Stimulated activated CD4-positive, alpha-beta T cell treated with anti-CD3 and anti-CD28 coated beads, TNF-alpha, amount 100 ng/mL, for 1 hour (primary cell): ENCODE measurements around the gene MAS1L.

Source experiments
- DNase-seq, 3 donors: peaks; one replicate each; pipeline ENCODE4 v3.0.0-alpha.2; 2020; ENCODE audit warnings: low read depth in 3 of 3, low spot score in 1 of 3

Gene MAS1L

DNA sequence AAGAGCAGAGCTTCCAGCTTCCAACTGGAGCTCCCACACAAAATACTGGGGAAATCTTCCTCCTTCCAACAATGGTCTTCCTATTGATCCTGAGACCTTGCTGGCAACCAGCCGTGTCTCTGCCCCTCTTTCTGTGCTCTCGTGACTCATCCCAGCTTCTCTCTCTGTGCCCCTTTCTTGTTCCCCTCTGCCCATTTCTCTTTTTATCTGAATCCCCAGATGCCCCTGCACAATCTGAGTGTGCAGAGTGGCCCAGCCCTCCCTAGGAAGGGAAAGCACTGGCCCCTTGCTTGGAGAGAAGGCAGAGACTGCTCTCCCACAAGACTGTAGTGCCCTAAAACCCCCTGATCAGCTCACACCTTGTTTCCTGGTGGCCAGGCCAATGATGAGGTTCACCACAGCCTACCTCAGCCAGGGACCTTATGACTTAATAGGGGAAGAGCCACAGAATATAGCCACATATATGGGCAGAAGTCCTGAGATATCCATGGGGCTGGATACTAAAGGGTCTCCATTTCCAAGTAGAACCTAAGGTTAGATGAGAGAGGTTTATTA is 23.1 kb upstream of the MAS1L start:
- no peak for DNase-seq

DNA sequence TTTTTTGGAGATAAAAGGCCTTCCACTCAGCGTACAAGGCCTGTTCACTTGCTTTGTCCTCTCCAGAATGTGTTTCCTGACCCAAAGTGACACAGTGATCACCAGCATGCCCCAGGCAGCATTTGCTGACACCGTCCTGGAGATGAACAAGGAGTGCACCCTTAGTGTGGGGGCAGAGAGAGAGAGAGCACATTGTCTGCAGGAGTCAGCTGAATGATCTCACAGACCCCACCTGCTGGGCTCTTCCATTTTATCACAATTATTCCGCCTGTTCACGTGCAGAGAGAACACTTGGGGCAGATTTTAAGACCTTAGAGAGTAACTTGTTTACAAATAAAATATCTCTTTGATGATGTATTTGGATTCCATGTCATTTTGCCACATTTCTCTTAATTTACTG is 22.4 kb upstream of the MAS1L start:
- no peak for DNase-seq

DNA sequence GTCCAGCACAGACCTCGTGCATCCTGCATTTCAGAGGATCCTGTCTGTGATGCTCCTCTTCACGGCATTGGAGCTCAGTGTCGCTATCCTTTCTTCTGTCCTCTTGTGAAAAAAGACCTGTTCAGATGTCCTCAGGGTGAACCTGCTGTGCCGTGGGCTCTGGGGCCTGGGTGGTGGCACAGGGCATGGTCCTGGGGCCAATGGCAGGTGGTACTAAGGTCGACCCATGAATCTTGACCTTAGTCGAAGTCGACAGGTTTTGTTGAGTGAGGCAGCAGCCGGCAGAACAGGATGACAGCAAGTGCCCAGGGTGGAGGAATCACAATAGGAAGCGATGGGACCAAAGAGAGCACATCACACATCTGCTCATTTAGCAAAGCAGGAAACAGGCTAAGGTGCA is 22.0 kb upstream of the MAS1L start:
- no peak for DNase-seq

DNA sequence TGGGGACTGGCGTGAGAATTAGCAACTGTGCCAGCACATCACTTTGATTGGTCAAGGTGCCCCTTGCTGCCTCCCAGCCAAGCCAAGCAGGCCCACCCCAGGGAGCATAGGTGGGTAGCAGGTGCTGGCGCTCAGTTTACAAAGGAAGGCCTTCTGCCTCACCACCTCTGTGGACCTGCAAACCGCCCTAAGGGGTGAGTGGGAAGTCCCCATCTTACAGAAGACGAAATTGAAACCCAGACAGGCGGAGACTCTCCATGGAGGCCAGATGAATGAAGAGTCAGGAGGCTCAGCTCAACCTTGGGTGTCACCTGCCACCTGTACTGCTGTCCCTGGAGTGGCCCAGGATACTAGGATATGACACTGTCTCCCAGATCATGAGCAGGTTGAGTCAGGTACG is 21.5 kb upstream of the MAS1L start:
- no peak for DNase-seq

DNA sequence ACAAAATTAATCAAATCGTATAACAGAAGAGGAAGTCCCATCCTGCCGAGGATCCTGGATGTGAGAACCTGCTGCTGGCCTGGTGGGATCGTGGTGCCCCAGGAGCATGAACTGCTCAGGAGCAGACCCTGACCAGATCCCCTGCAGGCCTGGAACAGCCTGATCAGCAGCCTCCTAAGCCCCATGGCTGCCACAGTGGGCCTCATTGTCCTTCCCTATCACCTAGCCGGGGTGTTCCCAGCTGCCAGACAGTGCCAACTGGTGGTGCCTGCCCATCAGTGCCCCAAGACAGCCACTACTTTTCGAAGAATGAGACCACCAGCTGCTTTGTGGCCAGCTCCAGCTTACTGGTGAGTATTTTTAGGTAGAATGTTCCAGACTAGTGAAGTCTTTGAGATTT is 19.6 kb upstream of the MAS1L start:
- no peak for DNase-seq

DNA sequence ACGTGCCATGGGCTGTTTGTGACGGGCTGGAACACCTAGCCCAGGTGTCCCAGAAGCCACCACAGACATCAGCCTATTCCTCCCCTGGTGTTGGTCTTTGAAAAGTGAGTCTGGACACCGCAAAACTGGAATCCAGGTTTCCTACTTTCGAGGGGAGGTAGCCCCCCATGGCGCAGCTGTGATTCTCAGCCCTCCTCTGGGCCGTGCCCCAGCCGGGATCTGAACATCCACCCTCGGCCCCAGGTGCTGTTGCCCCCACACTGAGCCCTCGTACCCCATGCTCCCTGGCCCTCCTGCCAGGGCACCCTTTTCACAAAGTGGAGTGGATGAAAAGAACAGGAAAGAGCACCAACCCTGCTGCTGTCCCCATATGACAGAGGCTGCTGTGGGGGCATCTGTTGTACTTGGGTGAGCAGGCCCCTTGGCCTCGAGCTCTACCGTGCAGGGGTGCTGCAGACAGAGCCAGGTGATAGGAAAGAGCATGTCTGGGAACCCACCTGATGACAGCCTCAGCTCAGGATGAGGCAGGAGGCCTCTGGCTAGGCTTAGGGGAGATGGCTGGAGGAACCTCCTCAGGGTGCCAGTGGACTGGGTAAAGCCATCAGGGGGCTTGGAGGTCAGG is 18.8 kb upstream of the MAS1L start:
- no peak for DNase-seq

DNA sequence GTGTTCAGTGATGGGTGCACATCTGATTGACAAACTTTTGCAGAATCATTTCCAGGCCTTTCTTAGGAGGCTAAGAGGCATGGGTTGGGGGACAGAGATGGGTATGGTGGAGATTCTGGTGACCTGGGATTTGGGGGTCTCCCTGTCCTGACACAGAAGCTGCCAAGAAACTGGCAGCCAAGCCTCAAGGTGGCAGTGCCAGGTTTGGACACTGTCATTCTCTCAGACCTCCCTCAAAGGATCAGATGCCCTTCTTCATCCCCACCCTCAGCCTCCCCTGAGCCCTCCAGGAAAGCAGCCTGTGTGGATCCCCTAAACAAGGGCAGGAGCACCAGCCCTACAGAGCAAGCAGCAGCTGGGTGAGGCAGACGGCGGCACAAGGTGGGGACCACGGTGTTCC is 18.1 kb upstream of the MAS1L start:
- DNase-seq = no peak

DNA sequence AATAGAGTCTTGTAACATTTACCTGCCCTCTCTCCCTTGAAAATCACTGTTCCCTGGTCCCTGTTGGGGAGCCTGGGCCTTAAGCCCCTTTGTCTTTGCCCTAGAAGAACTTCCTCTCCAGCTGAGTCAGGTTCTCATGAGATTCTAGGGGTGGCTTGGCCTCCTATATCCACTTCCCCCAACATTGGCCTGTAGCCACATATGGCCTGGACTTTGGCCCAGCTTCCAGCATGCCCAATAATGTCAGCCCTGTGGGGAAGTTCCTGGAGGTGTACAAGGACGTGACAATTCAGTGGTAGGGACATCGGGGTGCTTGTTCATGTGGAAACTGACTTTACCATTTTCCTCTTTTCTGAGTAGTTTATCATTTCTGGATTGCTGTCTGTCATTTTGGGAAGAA is 17.2 kb upstream of the MAS1L start:
- no peak for DNase-seq

DNA sequence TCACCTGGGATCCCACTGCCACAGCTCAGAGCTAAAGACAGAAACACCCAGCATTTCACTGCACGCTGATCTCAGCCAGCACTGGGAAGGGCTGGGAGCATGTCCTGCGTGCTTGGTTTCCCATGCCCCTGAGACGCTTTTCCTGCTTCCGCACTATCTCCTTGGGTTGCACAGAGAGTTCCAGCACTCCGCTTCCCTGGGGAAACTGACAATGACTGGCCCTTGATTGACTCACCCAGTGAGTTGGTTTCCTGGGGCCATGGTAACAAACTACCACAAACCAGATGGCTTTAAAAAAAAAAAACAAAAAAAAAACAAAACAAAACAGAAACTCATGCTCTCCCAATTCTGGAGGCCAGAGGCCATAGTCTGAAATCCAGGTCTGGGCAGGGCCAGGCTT is 14.8 kb upstream of the MAS1L start:
- DNase-seq = no peak

DNA sequence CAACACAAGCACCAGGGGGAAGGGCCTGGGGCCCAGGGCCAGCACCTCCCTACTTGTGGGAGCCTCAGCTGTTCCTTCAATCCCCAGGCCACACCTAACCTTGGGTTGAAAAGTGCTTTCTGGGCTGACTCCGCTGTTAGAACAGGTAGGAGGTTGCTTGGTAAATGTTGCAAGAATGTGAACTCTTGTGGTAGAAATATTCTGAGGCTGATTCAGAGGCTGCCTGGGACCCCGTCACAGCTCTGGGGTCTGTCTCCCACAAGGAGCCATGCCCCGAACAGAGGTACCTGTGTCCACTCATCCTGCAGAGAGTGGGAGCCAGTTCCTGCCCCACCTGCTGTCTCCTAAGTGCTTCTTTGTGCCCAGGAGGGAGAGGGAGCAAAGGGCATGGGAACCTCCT is 14.4 kb upstream of the MAS1L start:
- no peak for DNase-seq

DNA sequence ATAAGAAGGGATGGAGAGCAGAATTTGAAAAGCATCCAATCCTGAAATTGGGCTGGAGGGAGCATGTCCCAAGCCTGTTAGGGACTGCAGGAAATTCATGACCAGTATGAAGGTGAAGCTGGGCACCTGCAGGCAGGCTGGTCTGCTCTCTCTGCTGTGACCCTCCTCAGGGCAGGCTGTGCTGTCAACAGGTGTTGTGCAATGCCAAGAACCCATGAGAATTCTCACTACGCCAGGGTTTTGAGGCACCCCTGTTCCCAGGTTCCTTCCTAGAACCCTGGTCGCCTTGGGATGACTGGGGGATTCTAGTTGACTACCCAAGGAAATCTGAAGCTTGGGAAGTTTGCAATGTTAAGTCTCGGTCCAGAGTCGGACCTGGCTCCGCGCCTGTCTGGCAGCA is 13.3 kb upstream of the MAS1L start:
- DNase-seq = no peak

DNA sequence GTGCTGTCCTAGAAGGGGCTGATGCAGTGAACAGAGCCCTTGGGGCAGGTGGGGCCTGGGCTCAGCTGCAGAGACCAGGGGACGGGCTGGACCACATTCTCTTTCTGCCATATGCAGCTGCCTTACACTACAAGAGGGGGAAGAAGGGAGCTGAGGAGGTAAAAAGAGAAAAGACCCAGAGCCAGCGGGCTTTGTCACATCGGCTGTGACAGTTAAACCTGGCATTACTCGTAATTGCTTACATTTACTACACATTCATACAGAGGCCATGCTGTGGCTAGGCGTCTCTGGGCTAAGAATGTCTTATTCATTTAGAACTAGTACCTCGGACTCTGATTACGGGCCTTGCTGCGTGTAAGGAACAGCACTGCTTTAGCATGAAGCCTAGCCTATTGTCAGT is 12.8 kb upstream of the MAS1L start:
- no peak for DNase-seq

DNA sequence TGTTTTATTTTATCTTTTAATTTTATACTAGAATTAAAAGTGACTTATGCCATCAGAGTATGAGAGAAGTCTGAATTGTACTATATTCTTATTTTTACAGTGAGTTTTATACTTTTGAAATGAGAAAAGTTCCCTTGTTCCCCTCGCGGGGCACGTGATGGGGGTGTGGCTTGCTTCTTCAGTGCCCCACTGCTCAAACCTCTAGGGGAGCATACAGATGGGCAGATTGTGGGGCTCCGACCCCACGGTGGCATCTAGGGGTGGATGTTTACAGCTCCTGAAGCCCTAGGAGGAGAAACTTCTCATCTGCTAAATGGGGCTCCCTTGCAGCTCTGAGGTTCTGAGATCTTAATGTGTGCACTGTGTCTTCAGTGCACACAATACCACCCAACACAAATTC is 11.9 kb upstream of the MAS1L start:
- DNase-seq = no peak

DNA sequence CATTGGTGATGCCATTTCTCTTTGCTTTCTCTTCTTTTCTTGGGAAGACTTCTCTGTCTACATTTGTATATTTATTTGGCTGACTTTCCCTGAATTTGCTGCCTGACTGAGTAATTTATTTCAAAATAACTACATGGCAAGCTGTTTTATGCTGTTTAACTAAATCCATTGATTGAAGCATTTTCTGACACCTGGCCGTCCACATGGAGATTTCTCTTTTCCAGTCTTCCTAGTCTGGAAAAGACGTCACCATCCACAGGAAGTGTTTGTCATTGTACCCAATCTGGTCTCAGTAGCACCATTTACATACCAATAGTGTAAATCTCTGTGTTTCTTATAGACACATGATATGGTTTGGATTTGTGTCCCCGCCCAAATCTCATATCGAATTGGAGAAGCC is 9.2 kb upstream of the MAS1L start:
- DNase-seq = no peak

DNA sequence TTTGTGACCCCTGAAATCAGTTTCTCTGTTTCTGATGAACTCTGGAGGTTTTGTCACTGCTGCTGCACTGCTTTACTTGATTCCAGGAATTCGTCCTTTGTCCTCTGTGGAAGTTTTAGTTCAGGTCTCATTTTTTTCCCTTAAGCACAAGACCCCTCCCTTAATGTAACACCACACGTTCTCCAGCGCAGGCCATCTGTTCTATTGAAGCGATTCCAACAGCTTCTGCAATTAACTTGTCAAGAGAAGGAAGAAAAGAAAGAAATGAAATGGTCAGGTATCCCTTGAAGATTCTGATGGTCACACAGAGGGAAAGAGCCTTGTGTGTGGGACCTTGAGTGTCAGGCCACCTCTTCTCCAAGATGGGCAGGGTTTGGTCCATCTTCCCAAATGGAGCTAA is 7.8 kb upstream of the MAS1L start:
- DNase-seq = no peak

DNA sequence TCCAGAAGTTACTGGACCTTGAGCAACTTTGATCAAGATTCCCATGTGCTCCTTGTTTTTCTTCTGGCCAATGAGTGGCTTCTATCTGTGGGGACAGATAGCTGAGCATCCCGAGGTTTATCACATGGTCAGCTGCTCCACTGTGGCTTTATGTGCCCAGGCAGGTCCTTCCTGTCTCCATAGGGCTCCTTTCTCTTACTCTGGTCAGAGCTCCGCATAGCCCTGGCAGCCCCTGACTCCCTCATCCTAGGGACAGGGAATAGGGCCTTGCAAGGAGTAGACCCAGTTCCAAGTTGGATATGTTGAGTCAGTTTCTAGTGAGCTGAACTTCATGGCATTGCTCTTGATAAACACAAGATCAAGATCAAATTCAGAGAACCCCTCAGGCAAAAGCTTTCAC is 6.4 kb upstream of the MAS1L start:
- DNase-seq = no peak

DNA sequence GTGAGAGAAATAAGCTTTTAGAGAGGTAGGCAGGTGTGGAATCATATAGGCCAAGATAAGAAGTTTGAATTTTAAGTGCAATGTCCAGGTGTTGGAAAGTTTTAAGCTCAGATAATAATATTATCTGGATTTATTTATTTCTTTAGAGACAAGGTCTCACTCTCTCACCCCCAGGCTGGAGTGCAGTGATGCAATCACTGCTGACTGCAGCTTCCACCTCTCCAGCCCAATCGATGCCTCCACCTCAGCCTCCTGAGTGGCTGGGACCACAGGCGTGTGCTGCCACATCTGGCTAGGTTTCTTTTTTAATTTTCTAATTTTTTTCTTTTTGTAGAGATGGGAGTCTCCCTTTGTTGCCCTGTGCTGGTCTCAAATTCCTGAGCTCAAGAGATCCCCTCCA is 5.5 kb upstream of the MAS1L start:
- DNase-seq = no peak

DNA sequence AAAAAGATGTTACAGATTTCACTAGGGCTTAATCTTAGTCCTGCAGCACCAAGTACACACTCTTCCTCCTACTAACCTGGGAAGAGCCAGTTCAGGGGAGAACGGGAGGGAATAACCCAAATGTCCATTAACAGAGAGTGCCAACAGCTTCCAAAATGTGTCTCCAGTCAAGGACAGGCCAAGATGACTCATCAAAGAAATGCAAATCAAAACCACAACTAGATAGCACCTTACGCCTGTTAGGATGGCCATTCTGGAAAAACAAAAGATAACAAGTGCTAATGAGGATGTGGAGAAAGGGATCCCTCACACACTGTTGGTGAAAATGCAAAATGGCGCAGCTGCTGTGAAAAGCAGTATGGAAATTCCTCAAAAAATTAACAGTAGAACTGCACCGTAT is 3.8 kb upstream of the MAS1L start:
- no peak for DNase-seq

DNA sequence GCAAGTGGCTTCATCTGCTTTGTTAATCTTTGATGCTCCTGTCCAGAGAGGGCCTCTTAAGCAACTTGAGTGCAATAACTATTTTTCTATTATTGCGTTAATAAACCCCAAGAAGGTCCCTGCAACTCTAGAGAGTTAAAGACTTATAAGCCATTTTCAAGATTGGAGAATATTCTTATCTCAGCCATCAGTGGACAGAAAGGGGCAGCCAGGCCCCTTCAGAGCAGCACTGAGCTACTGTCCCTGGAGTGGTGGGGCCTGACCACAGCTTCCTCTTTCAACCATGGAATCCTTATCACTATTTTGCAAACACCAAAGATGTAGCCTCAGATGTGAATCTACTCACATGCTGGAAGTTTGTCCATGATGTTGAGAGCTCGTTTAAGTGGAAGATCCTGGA is 2.8 kb upstream of the MAS1L start:
- no peak for DNase-seq

DNA sequence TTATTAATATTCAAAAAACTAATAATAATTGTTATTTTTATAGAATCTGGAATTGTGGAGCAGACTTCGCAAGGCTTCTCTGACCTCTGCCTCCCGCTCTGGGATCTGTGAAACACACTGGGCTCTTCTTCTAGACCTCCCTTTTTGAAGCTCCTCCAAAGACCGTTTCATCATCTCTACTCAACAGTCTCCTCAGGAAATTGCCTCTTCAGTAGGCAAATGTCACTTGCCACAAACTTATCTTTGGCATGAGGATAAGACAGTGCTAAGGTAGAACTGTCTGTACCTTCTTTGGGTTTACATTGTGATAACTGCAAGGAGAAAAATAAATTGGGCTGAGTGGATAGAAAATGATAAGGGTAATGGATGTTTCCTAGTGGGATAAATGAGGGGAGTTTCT is 2.3 kb upstream of the MAS1L start:
- DNase-seq = no peak

DNA sequence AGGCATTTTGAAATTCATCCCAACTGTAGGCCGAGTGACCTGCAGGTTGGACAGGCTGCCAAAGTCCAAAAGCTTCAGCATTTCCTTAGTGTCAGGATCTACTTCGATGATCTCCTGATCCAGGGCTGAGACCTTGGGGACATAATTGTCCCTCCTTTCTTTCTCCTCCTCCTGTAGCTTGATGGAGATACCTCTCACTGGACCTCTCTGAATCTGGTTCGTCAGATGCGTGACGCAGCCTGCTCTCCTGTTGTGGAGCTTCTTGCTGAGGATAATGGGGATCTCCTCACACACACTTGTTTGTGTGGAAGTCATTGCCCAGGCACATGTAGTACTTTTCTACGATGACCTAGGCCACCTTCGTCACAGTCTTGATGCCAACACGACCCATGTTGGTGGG is 1.5 kb upstream of the MAS1L start:
- DNase-seq = no peak

DNA sequence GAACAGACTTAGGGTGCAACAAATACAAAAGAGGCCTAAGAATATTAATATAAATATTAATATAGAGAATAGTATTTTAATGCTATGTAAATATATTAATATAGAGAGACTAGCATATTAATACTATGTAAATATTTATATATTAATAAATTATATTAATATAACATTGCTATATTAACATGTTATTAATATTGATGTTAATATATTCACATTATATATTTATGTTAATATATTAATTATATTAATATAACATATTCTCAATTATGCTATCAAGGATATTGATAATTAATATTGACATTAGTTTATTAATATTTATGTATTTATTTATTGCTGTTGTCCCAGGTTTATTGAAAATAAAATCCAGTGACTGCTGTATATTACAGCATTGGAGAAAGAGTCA is 1.1 kb upstream of the MAS1L start:
- no peak for DNase-seq

DNA sequence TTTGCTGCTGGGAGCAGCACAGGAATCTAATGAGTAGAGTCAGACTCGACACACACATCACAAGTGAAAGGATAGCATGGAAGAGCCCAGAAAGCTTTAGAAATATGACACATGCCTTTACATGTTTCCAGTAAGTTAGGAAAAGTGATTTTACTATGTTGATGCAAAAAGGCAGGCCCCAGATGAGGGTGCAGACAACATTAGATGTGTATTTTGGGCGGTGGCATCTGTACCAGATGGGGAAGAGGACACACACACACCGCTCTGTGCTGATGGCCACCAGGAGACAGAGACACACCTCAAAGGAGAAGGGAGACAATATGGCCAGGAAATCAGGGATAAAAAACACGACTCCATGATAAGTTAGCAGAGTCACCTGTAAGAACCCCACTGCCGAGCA is 625 bp downstream of the MAS1L start:
- no peak for DNase-seq

DNA sequence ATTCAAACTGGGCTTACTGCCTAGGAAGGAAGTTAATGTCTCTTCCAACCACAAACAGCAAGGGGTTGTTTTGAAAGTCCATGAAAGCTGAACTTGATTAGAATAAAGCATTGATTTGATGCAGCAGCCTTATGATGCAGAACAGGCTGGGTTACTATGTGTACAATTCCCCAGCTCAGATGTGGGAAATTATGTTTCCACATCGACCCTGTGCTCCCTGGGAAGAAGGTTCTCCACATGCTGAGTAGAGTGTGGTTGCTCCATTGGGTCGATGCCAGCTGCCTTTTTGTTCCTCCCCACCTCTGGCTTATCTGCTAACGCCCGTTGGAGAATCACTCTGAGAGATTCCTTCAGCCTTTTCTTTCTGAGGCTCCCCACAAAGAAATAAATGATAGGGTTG is 1.2 kb downstream of the MAS1L start:
- DNase-seq = no peak
